OCI-LY1 (cell line): Measurements from ENCODE around the gene SYTL5.

Experiments
- H2AFZ ChIP-seq: fragments of 200-600 bp; sonication (generic), shearing (Covaris generic); 2 replicates; pipeline ENCODE4 v1.6.0; 2014; ENCODE audit warnings: antibody characterized with exemption, mild to moderate bottlenecking, low read length
- H3F3A ChIP-seq: fragments of 200-600 bp; sonication (generic), shearing (Covaris generic); 2 replicates; pipeline ENCODE4 v1.6.0; 2014; ENCODE audit warnings: mild to moderate bottlenecking, antibody characterized with exemption, low read length, moderate library complexity; ENCODE audit not compliant: insufficient read depth
- H3K27ac ChIP-seq: fragments of 200-600 bp; sonication (generic); 2 replicates; pipeline ENCODE4 v1.5.1; 2014; ENCODE audit warnings: low read length, mixed run types, mild to moderate bottlenecking, low read depth; ENCODE audit not compliant: poor library complexity, severe bottlenecking
- H3K27me3 ChIP-seq: fragments of 200-600 bp; sonication (generic); 2 replicates; pipeline ENCODE4 v1.6.0; 2014; ENCODE audit warnings: antibody characterized with exemption, mild to moderate bottlenecking, low read length, moderate library complexity; ENCODE audit not compliant: insufficient read depth
- H3K36me3 ChIP-seq: fragments of 200-600 bp; sonication (generic); 2 replicates; pipeline ENCODE4 v1.6.1; 2014; ENCODE audit warnings: mild to moderate bottlenecking, antibody characterized with exemption, low read length, moderate library complexity, mixed read lengths; ENCODE audit not compliant: insufficient read depth
- H3K4me1 ChIP-seq: fragments of 200-600 bp; sonication (generic); 2 replicates; pipeline ENCODE4 v1.5.1; 2014; ENCODE audit warnings: mild to moderate bottlenecking, low read length, moderate library complexity; ENCODE audit not compliant: insufficient read depth, severe bottlenecking
- H3K4me2 ChIP-seq: fragments of 200-600 bp; sonication (generic), shearing (Covaris generic); 2 replicates; pipeline ENCODE4 v1.6.1; 2014; ENCODE audit warnings: low read length
- H3K4me3 ChIP-seq: fragments of 200-600 bp; sonication (generic); 2 replicates; pipeline ENCODE4 v1.5.1; 2014; ENCODE audit warnings: low read length, low read depth, mild to moderate bottlenecking, mixed read lengths; ENCODE audit not compliant: poor library complexity, severe bottlenecking
- H3K79me2 ChIP-seq: fragments of 200-600 bp; shearing (Covaris generic); 2 replicates; pipeline ENCODE4 v1.6.1; 2016; ENCODE audit warnings: mixed run types, low read length, mixed read lengths; ENCODE audit not compliant: insufficient read depth
- H3K9ac ChIP-seq: fragments of 200-600 bp; sonication (generic), shearing (Covaris generic); 2 replicates; pipeline ENCODE4 v1.6.1; 2014; ENCODE audit warnings: mild to moderate bottlenecking, low read length, mixed read lengths
- H3K9me2 ChIP-seq: fragments of 200-600 bp; sonication (generic), shearing (Covaris generic); 2 replicates; pipeline ENCODE4 v1.6.1; 2014; ENCODE audit warnings: low read depth, mild to moderate bottlenecking, low read length, mixed read lengths
- H3K9me3 ChIP-seq: fragments of 200-600 bp; shearing (Covaris generic); 2 replicates; pipeline ENCODE4 v1.6.1; 2014; ENCODE audit warnings: low read length, mixed read lengths
- H4K20me1 ChIP-seq: fragments of 200-600 bp; sonication (generic), shearing (Covaris generic); 2 replicates; pipeline ENCODE4 v1.6.0; 2016; ENCODE audit warnings: mild to moderate bottlenecking, low read length; ENCODE audit not compliant: insufficient read depth
- CTCF ChIP-seq: fragments of 200-600 bp; sonication (generic), shearing (Covaris generic); IDR thresholded peaks from 2 replicates; pipeline ENCODE4 v1.5.1; 2017; ENCODE audit warnings: mild to moderate bottlenecking, antibody characterized with exemption, low read length, moderate library complexity, mixed read lengths
- EZH2 ChIP-seq: fragments of 200-600 bp; sonication (generic), shearing (Covaris generic); IDR thresholded peaks from 2 replicates; pipeline ENCODE4 v1.8.0; 2017; ENCODE audit warnings: borderline replicate concordance, mixed run types, mild to moderate bottlenecking, antibody characterized with exemption, low read length, moderate library complexity, mixed read lengths

Gene SYTL5

GRCh38 chrX:38081909-38082308 lies 75.6 kb downstream of the SYTL5 start:
- no peak overlapping the region for H2AFZ ChIP-seq
- H3K9me2 ChIP-seq, result no peaks in the 10 kb centered on the region
- H3K36me3 ChIP-seq, result no peaks in the 10 kb centered on the region
- no peaks in the 10 kb centered on the region for H3K79me2 ChIP-seq
- H3K4me2 ChIP-seq, result no peak overlapping the region
- no peak for TF ChIP-seq EZH2
- TF ChIP-seq CTCF, result no peak
- H3K9me3 ChIP-seq, result no peaks in the 10 kb centered on the region
- no peak overlapping the region for H3K9ac ChIP-seq
- no peaks in the 10 kb centered on the region for H3K27me3 ChIP-seq
- no peaks in the 10 kb centered on the region for H4K20me1 ChIP-seq
- no peaks in the 10 kb centered on the region for H3F3A ChIP-seq
- no peak overlapping the region for H3K27ac ChIP-seq
- no peaks in the 10 kb centered on the region for H3K4me1 ChIP-seq
- no peak overlapping the region for H3K4me3 ChIP-seq

- TF ChIP-seq EZH2 (no peak), CTCF (no peak)
- Histone ChIP-seq H3K27me3 (no peaks in the 10 kb centered on the region), H3K4me1 (no peaks in the 10 kb centered on the region), H3K36me3 (no peaks in the 10 kb centered on the region), H3F3A (no peaks in the 10 kb centered on the region), H3K79me2 (no peaks in the 10 kb centered on the region), H3K9ac (no peak overlapping the region), H3K27ac (no peak overlapping the region), H4K20me1 (no peaks in the 10 kb centered on the region), H3K4me2 (no peak overlapping the region), H3K9me2 (no peaks in the 10 kb centered on the region), H3K9me3 (no peaks in the 10 kb centered on the region), H3K4me3 (no peak overlapping the region), H2AFZ (no peak overlapping the region)
Measured at GRCh38 chrX:38082309-38082708, 76.0 kb downstream of the SYTL5 start.

- Histone ChIP-seq H3K27ac (no peak overlapping the region), H2AFZ (no peak overlapping the region), H3K4me3 (no peak overlapping the region), H3K4me1 (no peaks in the 10 kb centered on the region), H3F3A (no peaks in the 10 kb centered on the region), H4K20me1 (no peaks in the 10 kb centered on the region), H3K4me2 (no peak overlapping the region), H3K36me3 (no peaks in the 10 kb centered on the region), H3K27me3 (no peaks in the 10 kb centered on the region), H3K79me2 (no peaks in the 10 kb centered on the region), H3K9me3 (no peaks in the 10 kb centered on the region), H3K9ac (no peak overlapping the region), H3K9me2 (no peaks in the 10 kb centered on the region)
- TF ChIP-seq CTCF (no peak), EZH2 (no peak)
Measured at GRCh38 chrX:38085813-38086212, 79.5 kb downstream of the SYTL5 start.
